Fibroblast of the conjunctiva (primary cell): Measurements from ENCODE around the gene RNF157.
A peak's percentile ranks its signal among the peaks of the same experiment; 100 is the strongest.
"Not testable (repeated sequence)": the region's sequence is repeated elsewhere in the genome, so short reads cannot be mapped to it uniquely, and the experiment has no call there.

ENCODE experiments used
- DNase-seq: peaks from one replicate; pipeline ENCODE4 v3.0.0-alpha.2; 2010; ENCODE audit warnings: low read depth

RNF157 gene

GRCh38 chr17:76234354-76234679 is 6.0 kb downstream of the RNF157 start:
- DNase-seq: no peak

- no peak for DNase-seq
These were observed 6.5 kb downstream of the RNF157 start for GRCh38 chr17:76233588-76234353.

GRCh38 chr17:76232342-76232741 is 8.0 kb downstream of the RNF157 start:
- peak; percentile 81 for DNase-seq

DNA sequence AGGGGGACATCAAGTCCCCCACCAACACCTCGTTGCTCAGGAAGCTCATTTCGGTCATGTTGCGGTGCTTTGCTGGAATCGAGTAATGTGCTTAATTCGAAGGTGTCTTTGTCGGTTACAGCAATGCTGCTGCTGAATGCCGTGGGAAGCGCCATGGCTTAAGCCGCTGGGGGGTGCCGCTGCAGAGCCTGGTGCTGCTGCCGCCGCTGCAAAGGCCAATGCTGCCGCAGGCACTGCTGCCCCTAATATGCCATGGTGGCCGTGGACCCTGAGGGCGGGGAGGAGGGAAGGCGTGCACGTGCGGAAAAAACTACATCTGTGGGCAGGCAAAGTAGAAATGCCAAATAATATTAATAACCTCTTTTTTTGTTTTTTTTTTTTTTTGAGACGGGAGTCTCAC is 13.5 kb downstream of the RNF157 start:
- not testable (repeated sequence) for DNase-seq

- DNase-seq: not testable (repeated sequence)
These were observed 14.8 kb downstream of the RNF157 start for GRCh38 chr17:76225373-76226086.

GRCh38 chr17:76223802-76224201 is 16.5 kb downstream of the RNF157 start:
- no peak for DNase-seq

- no peak for DNase-seq
These were observed 20.5 kb downstream of the RNF157 start for GRCh38 chr17:76219670-76220383.

DNA sequence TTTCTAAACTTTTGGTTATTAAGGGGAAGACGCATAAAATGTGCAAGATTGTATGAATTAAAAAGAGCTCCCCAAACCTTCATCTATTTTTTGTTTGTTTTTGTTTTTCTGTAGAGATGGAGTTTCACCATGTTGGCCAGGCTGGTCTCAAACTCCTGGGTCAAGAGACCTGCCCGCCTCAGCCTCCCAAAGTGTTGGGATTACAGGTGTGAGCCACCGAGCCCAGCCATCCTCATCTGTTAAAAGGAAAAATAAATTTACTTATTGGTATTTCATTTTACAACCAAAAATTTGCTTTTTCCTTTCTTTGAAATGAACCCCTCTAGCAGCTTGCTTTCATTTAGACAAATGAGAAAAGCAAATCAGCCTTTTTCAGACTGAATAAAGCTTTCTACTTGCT is 23.2 kb downstream of the RNF157 start:
- DNase-seq: no peak

GRCh38 chr17:76213491-76213890 is 26.8 kb downstream of the RNF157 start:
- no peak for DNase-seq

DNA sequence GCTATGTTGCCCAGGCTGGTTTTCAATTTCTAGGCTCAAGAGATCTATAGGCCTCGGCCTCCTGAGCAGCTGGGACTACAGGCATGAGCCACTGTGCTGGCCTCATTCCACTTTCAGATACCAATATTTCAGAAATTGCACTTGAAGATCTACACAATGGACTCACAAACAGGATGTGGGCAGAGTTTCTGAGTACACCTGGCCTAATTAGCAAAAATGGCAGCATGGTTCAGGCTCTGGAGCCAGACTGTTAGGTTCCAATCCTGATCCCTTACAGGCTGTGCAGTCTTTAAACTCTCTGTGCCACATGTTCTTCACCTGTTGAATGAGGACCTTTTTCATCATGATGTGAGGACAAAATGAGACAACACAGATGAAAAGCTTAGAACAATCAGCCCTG is 32.2 kb downstream of the RNF157 start:
- no peak for DNase-seq

DNA sequence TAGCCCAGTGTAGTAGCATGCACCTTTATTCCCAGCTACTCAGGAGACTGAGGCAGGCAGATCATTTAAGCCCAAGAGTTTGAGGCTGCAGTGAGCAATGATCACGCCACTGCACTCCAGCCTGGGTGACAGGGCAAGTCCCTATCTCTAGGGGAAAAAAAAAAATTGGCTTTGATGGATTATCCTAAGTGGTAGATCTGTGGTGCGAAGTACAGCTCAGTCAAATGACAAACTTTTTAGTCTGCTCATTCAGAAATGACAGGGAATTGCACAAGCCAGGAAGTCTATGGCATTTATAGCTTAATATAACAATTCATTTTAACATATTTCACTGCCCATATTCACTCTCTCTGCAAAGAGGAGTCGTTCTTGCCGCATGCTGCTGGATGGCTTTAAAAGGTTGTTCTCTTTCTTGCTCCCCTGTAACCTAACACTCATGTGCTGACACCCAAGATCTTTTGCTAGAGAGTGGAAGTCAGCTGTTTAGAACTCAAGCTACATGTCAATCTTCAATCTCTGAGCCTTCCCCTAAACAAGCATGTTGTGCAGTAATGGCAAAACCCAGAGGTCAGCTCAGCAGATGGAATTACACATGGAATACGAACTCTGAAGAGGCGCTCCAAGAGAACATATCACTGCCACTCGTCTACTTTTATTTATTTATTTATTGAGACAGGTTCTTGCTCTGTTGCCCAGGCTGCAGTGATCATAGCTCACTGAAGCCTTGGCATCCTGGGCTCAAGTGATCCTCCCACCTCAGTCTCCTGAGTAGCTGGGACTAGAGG is 32.8 kb downstream of the RNF157 start:
- DNase-seq: no peak

GRCh38 chr17:76205542-76206144 is 34.6 kb downstream of the RNF157 start:
- not testable (repeated sequence) for DNase-seq

DNA sequence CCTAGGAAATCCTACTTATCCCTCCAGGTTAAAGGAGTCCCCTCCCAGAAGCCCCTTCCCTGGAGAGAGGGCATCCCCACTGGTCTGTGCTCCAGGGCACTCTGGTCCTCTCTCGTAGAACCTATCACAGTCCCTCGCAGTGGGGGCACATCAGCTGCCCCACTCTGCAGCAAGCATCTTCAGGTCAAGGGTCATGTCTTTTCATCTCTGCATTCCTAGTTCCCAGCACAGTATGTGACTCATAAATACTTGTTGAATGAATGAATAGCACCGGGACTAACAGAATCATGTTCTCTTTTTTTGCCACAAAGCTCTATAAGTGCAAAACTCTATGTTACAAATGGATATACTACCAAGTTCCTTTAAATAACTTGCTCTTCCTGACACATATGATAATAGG is 36.0 kb downstream of the RNF157 start:
- peak; percentile 33 for DNase-seq

DNA sequence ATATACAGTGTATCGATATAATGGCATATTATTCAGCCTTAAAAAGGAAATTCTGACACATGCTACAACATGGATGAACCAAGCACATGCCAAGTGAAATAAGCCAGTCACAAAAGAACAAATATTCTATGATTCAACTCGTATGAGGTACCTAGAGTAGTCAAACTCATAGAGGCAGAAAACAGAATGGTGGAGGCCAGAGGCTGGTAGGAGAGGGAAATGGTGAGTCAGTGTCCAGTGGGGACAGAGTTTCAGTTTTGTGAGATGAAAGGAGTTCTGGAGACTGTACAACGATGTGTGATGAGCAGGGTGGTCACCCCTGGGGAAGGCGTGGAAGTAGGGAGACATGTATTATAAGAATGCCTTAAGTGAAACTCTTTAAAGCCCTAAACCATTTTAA is 39.9 kb downstream of the RNF157 start:
- no peak for DNase-seq

- DNase-seq: no peak
These were observed 40.8 kb downstream of the RNF157 start for GRCh38 chr17:76199469-76199868.

DNA sequence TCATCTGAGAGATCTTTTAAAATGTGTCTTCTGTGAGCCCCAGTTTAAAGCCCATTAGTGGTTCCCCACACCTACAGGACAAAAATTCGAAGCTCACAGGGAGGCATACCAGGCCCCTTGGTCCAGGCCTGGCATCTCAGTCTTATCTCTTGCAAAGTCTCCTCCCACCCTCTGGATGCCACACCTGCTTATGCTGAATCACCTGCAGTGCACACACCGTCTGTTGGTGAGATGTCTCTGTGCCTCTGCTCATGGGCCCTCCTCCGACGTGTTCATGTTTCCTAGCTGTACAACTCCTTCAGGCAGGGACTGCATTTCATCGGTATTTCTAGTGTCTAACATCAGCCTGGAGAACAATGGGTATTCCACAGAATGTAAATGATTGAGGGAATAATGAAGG is 41.6 kb downstream of the RNF157 start:
- no peak for DNase-seq

DNA sequence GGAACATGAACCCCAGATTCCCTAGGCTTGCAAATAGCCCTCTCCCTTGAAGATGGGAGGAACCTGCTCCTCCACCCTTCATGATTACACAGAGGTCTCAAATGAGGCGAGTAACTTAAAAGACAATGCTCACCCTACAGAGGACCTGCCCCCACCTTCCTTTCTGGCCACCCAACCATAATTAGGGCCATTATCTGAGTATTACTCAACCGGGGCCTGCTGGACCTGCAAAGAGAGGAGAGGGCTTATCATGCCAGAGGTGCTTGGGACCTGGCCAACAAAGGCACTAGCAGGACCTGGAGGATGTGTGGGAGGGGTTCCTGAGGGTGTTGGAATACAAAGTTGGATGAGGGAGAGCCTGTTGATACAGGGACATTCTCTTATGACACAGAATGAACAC is 42.4 kb downstream of the RNF157 start:
- no peak for DNase-seq

GRCh38 chr17:76196675-76197074 is 43.6 kb downstream of the RNF157 start:
- peak; percentile 33 for DNase-seq

DNA sequence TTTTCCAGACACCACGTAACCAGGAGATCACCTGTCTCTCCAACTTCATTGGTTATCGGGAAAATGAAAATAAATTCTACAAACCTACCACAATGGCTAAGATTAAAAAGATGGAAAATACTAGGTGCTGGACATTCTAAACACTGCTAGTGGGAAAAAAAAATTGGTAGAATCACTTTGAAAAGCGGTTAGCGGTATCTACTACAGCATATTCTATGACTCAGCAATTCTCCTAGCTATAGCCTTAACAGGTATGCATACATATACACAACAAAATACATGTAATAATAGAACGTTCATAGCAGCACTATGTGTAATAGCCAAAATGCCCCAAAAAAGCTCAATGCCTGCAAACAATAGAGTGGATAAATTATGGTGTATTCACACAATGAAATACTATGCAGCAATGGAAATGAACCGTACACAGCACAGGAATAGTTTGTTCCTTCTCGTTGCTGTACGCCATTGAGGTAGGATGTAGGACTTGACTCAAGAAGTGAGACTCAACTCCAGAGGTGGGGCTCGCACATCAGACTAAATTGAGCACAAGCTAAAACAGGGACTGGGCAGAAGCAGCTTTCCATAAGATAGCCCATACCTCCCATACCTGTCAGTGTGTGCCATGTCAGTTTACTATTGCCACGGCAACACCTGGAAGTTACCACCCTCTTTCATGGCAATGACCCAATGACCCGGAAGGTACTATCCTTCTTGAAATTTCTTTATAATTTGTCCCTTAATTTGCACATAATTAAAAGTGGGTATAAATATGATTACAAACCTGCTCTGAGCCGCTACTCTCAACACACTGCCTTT is 44.8 kb downstream of the RNF157 start:
- no peak for DNase-seq

DNA sequence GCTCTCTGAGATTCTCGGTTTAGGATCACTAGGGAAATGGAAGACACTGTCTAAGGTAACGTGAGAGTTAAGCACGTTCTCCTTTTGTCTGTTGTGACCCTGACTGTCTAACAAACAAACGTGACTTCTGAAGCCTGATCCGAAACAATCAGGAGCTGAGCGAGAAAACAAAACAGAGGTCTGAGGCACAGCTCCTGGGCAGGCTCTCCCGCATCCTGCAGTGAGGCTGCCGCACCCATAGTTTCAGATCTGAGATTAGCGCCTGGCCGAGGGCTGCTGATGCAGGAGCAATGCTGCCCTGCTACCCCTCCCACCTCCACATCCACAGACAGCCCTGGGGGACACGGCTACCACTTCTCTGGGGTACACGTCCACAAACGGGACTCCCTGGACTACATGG is 46.7 kb downstream of the RNF157 start:
- DNase-seq: no peak

DNA sequence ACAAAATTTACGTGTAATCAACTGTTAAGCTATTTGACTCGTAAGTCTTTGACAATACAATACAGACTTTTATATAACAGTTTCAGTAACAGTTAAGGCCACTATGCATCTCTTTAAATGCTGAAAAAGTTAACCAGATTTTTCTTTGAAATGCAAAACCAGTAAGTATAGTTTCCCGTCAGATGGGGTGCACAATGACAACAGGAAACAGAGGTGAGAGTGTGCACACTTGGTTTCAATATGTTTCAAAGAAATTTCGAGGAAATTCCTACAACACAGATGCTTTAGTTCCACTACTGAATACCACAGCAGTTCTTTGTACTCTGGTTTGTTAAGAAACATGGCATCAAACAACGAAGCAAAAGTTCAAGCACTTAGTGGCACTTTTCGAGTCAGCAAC is 48.4 kb downstream of the RNF157 start:
- no peak for DNase-seq
